Testis (tissue), 3 donors: Measurements from ENCODE around the gene TNRC6B. TPM values are rescaled to one million over a fixed set of nuclear protein-coding genes. Genes with fewer than 3 reads are reported as not detected.
"Not testable (repeated sequence)": the region's sequence is repeated elsewhere in the genome, so short reads cannot be mapped to it uniquely, and the experiment has no call there.

Experiments used
- DNase-seq: peaks from one replicate; pipeline ENCODE4 v3.0.0-alpha.2; 2019
- H3K27ac ChIP-seq, 2 donors: fragments of 200-600 bp; sonication (generic); one replicate each; pipeline ENCODE4 v1.5.1; 2019
- H3K27me3 ChIP-seq: fragments of 200-600 bp; sonication (generic); one replicate; pipeline ENCODE4 v1.5.1; 2019
- H3K36me3 ChIP-seq: fragments of 200-600 bp; sonication (generic); one replicate; pipeline ENCODE4 v1.5.1; 2017; ENCODE audit warnings: low read depth; ENCODE audit errors: missing control alignments
- H3K4me1 ChIP-seq: fragments of 200-600 bp; sonication (generic); one replicate; pipeline ENCODE4 v1.5.1; 2019
- H3K4me3 ChIP-seq, 2 donors: fragments of 200-600 bp; sonication (generic); one replicate each; pipeline ENCODE4 v1.5.1; 2017 to 2019
- H3K9me3 ChIP-seq: fragments of 200-600 bp; sonication (generic); one replicate; pipeline ENCODE4 v1.5.1; 2017
- CTCF ChIP-seq, 3 experiments: fragments of 450-650 bp in 2 of 3; fragments of 200-600 bp in 1 of 3; sonication (generic) in 1 of 3; IDR thresholded peaks; one replicate each; pipeline ENCODE4 v1.5.1; 2016 to 2019; ENCODE audit warnings: antibody characterized with exemption in 3 of 3, mild to moderate bottlenecking in 2 of 3, moderate library complexity in 1 of 3
- POLR2A ChIP-seq: fragments of 450-650 bp; IDR thresholded peaks from one replicate; pipeline ENCODE4 v1.6.1; 2017; ENCODE audit warnings: antibody characterized with exemption, mild to moderate bottlenecking, moderate library complexity
- WGBS, 2 donors: methylation state at CpG; one replicate each; pipeline ENCODE4 v1.1.5; 2018; 5-methylcytosine and 5-hydroxymethylcytosine counted together
- intact Hi-C: fragments of 100-400 bp; cut with DNase I; formaldehyde crosslinking; loops from one replicate; pipeline ENCODE4 v1.15.1; 2023; ENCODE audit warnings: low total_unique reads
- polyA plus RNA-seq: library from polyadenylated mRNA; stranded (reverse); fragments of 350-450 nt; fragmentation: Illumina TruSeq; extraction: RNeasy Lipid Tissue Mini Kit (QIAGEN cat#74804); gene quantifications from one replicate; pipeline ENCODE4 v1.2.3, GENCODE V29; 2014; ENCODE audit warnings: low read depth, low replicate concordance; ENCODE audit not compliant: insufficient read depth
- total RNA-seq, 2 donors: library from RNA; depleted of rRNA; stranded (reverse); fragments of >200 nt; gene quantifications; one replicate each; pipeline ENCODE4 v1.2.3, GENCODE V29; 2016

Gene TNRC6B
- total and polyA plus RNA-seq, 3 donors from 2014 or later, result 49.2 to 122 (median 79.7) TPM

- no peaks in the 10 kb centered on the region for H3K36me3 ChIP-seq
- no peak overlapping the region for H3K27ac ChIP-seq
- DNase-seq, result no peak
- no peaks in the 10 kb centered on the region for H3K4me1 ChIP-seq
- no peak overlapping the region for H3K4me3 ChIP-seq
- intact Hi-C loops, result no loop called here
- H3K27me3 ChIP-seq, result no peaks in the 10 kb centered on the region
- TF ChIP-seq CTCF (IDR thresholded peaks at IDR 0.05) (no peak), POLR2A (no peak)
- H3K9me3 ChIP-seq, result no peaks in the 10 kb centered on the region
- 90 to 91% methylated on average over 5 of the region's 5 CpGs for WGBS, 2 donors
Measured at GRCh38 chr22:40310768-40311120, 133.0 kb downstream of the TNRC6B start.

GRCh38 chr22:40311646-40312045, 133.9 kb downstream of the TNRC6B start:
- WGBS, 2 donors, result 94 to 96% methylated on average over 12 of the region's 12 CpGs

GRCh38 chr22:40312050-40312449, 134.3 kb downstream of the TNRC6B start:
- H3K36me3 ChIP-seq, result no peaks in the 10 kb centered on the region
- WGBS, 2 donors, result 87 to 92% methylated on average over 2 of the region's 2 CpGs

More at GRCh38 chr22:40311646-40312045, 133.9 kb downstream of the TNRC6B start:
- H3K27me3 ChIP-seq, DNase-seq, H3K9me3 ChIP-seq, H3K27ac ChIP-seq, intact Hi-C loops, H3K4me1 ChIP-seq, H3K36me3 ChIP-seq, H3K4me3 ChIP-seq: not testable (repeated sequence)

GRCh38 chr22:40313007-40313406, 135.3 kb downstream of the TNRC6B start:
- DNase-seq, result no peak
- no peak overlapping the region for H3K27ac ChIP-seq
- intact Hi-C loops, result no loop called here
- no peaks in the 10 kb centered on the region for H3K36me3 ChIP-seq
- no peaks in the 10 kb centered on the region for H3K9me3 ChIP-seq
- no peaks in the 10 kb centered on the region for H3K4me1 ChIP-seq
- no peak for TF ChIP-seq POLR2A
- TF ChIP-seq CTCF (IDR thresholded peaks at IDR 0.05), result no peak
- no peak overlapping the region for H3K4me3 ChIP-seq
- 44 to 50% methylated on average over 2 of the region's 2 CpGs for WGBS, 2 donors
- no peaks in the 10 kb centered on the region for H3K27me3 ChIP-seq

More at GRCh38 chr22:40312050-40312449, 134.3 kb downstream of the TNRC6B start:
- no peaks in the 10 kb centered on the region for H3K27me3 ChIP-seq
- TF ChIP-seq POLR2A (no peak), CTCF (IDR thresholded peaks at IDR 0.05) (no peak)
- H3K4me1 ChIP-seq, result no peaks in the 10 kb centered on the region
- no peak overlapping the region for H3K4me3 ChIP-seq
- no peaks in the 10 kb centered on the region for H3K9me3 ChIP-seq
- H3K27ac ChIP-seq, result no peak overlapping the region
- no peak for DNase-seq
- intact Hi-C loops, result no loop called here

GRCh38 chr22:40314041-40314440, 136.3 kb downstream of the TNRC6B start:
- H3K9me3 ChIP-seq, result no peaks in the 10 kb centered on the region
- no peak for DNase-seq
- H3K27ac ChIP-seq, result no peak overlapping the region
- no peaks in the 10 kb centered on the region for H3K36me3 ChIP-seq
- no peak overlapping the region for H3K4me3 ChIP-seq
- no peaks in the 10 kb centered on the region for H3K27me3 ChIP-seq
- TF ChIP-seq POLR2A (no peak), CTCF (IDR thresholded peaks at IDR 0.05) (no peak)
- intact Hi-C loops, result no loop called here
- no peaks in the 10 kb centered on the region for H3K4me1 ChIP-seq
